Thyroid gland (tissue), 4 donors: ENCODE results near the gene PDIA6. TPM values are rescaled to one million over a fixed set of nuclear protein-coding genes. Genes with fewer than 3 reads are reported as not detected.
"Not testable (repeated sequence)": the region's sequence is repeated elsewhere in the genome, so short reads cannot be mapped to it uniquely, and the experiment has no call there.

Experiments
- DNase-seq, 2 donors: peaks; one replicate each; pipeline ENCODE4 v3.0.0-alpha.2; 2019
- H3K27ac ChIP-seq, 3 donors: fragments of 200-600 bp; sonication (generic); 1 replicate in 2 of 3; 2 replicates in 1 of 3; pipeline ENCODE4 v1.5.1; 2016 to 2019; ENCODE audit warnings: mild to moderate bottlenecking in 1 of 3, moderate library complexity in 1 of 3
- H3K27me3 ChIP-seq: fragments of 200-600 bp; sonication (generic); one replicate; pipeline ENCODE4 v1.5.1; 2019
- H3K36me3 ChIP-seq, 2 donors: fragments of 200-600 bp; sonication (generic); one replicate each; pipeline ENCODE4 v1.5.1; 2016 to 2019
- H3K4me1 ChIP-seq, 2 donors: fragments of 200-600 bp; sonication (generic); one replicate each; pipeline ENCODE4 v1.5.1; 2017 to 2019
- H3K4me3 ChIP-seq, 3 donors: fragments of 200-600 bp; sonication (generic); replicated peaks in 1 of 3; 1 replicate in 2 of 3; 2 replicates in 1 of 3; pipeline ENCODE4 v1.5.1; 2016; ENCODE audit warnings: mild to moderate bottlenecking in 1 of 3
- H3K9me3 ChIP-seq: fragments of 200-600 bp; sonication (generic); one replicate; pipeline ENCODE4 v1.5.1; 2017
- POLR2A ChIP-seq, 2 donors: fragments of 450-650 bp; IDR thresholded peaks; one replicate each; pipeline ENCODE4 v1.6.1; 2017; ENCODE audit warnings: antibody characterized with exemption in 2 of 2, mild to moderate bottlenecking in 2 of 2, moderate library complexity in 1 of 2
- WGBS, 2 donors: methylation state at CpG; one replicate each; pipeline ENCODE4 v1.1.5; 2017; 5-methylcytosine and 5-hydroxymethylcytosine counted together
- intact Hi-C: fragments of 100-400 bp; cut with DNase I; formaldehyde crosslinking; loops from one replicate; pipeline ENCODE4 v1.15.1; 2023
- total RNA-seq, 4 donors: library from RNA; depleted of rRNA; stranded (reverse); fragments of >200 nt; gene quantifications; one replicate each; pipeline ENCODE4 v1.2.3, GENCODE V29; 2016
- TF ChIP-seq, protein P1 (sequence below), 6 experiments: fragments of 200-600 bp in 3 of 6; fragments of 450-650 bp in 3 of 6; sonication (generic) in 3 of 6; IDR thresholded peaks; one replicate each; pipeline ENCODE4 v1.5.1; 2016 to 2019; ENCODE audit warnings: antibody characterized with exemption in 6 of 6, mild to moderate bottlenecking in 2 of 6, inconsistent platforms in 1 of 6, moderate library complexity in 1 of 6

Gene PDIA6
- total RNA-seq, 4 donors from 2014 or later: 227 to 540 (median 414) TPM

DNA sequence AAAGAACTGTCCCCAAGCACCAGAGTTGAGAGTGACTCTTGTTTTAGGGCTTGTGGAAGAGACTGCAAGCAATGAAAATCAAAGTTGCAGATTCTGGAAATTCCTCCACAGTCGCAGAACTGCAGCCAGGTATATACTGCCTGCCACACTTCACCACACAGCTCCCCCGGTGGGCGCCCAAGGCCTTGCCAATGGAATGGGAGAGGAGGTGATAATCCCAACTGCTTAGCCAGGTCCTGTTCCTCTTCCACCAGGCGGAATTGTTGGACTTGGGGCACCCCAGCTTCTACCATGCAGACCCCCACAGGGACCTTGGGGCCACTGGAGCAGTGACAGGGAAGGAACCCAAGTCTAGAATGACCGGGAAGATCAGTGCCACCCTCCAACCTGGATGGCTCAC is 4.8 kb upstream of the PDIA6 start:
- H3K27me3 ChIP-seq: no peaks in the 10 kb centered on the region
- H3K36me3 ChIP-seq: no peaks in the 10 kb centered on the region
- WGBS, 2 donors: 34 to 59% methylated on average over 4 to 5 of the region's 5 CpGs
- intact Hi-C loops: no loop called here
- no peak overlapping the region for H3K4me3 ChIP-seq
- TF ChIP-seq POLR2A (IDR thresholded peaks at IDR 0.05): no peak
- TF ChIP-seq, protein P1, sequence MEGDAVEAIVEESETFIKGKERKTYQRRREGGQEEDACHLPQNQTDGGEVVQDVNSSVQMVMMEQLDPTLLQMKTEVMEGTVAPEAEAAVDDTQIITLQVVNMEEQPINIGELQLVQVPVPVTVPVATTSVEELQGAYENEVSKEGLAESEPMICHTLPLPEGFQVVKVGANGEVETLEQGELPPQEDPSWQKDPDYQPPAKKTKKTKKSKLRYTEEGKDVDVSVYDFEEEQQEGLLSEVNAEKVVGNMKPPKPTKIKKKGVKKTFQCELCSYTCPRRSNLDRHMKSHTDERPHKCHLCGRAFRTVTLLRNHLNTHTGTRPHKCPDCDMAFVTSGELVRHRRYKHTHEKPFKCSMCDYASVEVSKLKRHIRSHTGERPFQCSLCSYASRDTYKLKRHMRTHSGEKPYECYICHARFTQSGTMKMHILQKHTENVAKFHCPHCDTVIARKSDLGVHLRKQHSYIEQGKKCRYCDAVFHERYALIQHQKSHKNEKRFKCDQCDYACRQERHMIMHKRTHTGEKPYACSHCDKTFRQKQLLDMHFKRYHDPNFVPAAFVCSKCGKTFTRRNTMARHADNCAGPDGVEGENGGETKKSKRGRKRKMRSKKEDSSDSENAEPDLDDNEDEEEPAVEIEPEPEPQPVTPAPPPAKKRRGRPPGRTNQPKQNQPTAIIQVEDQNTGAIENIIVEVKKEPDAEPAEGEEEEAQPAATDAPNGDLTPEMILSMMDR (IDR thresholded peaks at IDR 0.05): peak in 1 of 6 experiments; percentile 6
- H3K9me3 ChIP-seq: no peaks in the 10 kb centered on the region
- no peak overlapping the region for H3K27ac ChIP-seq
- peak in 1 of 2 donors; percentile 50 for DNase-seq
- H3K4me1 ChIP-seq: peaks cover 0 to 4% of the 10 kb centered on the region in 2 donors

DNA sequence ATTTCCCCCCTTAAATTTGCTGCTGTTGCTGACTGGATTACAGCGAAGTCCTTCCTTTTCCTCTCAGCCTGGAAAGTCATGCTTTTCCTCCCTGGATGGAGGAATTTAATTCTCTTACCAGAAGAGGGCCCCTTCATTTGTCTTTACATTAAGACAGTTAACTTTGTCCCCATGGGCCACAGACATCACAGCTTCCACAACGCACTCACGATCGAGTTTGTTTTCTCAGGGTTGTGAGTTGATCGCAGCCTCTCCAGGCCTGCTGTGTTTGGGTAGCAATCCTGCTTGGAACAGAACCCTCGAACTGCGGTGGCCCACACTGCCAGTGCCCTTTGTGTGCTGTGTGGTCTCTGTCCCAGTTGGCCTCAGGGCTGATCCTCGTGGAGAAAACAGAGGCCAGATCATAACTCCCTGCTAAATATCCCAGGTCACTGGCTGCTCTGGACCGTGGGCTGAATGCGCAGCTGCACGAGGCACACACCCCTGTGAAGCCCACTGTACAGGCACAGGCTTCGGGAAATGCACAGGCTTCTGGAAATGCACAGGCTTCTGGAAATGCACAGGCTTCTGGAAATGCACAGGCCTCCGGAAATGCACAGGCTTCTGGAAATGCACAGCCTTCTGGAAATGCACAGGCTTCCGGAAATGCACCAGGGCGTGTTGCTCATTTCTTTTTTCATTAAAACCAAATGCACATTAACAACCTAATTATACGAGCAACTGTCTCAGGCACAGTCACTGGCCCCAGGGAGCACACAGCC is 2.2 kb upstream of the PDIA6 start:
- WGBS, 2 donors: 45 to 49% methylated on average over 15 to 16 of the region's 16 CpGs
- TF ChIP-seq POLR2A (IDR thresholded peaks at IDR 0.05): no peak
- TF ChIP-seq, protein P1 (IDR thresholded peaks at IDR 0.05): no peak
- Histone ChIP-seq H3K9me3 (no peaks in the 10 kb centered on the region), H3K4me3 (no peak overlapping the region), H3K36me3 (no peaks in the 10 kb centered on the region), H3K27ac (no peak overlapping the region), H3K4me1 (peaks cover 16 to 18% of the 10 kb centered on the region in 2 donors), H3K27me3 (no peaks in the 10 kb centered on the region)
- intact Hi-C loops: no loop called here
- no peak for DNase-seq

DNA sequence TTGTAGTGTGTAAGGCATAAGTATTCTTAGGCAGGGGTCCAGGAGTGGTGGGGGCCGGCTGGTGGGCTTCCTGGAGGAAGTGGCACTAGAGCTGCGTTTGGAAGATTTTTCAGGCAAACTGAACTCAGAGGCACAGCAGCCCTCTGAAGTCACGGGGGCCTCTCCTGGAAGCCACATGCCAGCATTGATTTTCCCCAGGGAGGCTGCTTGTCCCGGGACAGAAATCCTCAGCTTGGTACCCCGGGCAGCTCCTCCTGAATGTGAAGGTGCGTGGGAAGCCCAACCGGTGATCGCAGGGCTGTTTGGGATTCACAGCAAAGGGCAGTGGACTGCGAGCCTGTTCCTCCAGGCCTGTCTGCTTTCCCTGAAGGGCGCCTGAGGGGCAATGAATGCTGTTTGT is 1.6 kb upstream of the PDIA6 start:
- DNase-seq: no peak
- no peak overlapping the region for H3K27ac ChIP-seq
- 57 to 66% methylated on average over 5 to 10 of the region's 10 CpGs for WGBS, 2 donors
- intact Hi-C loops: no loop called here
- H3K4me1 ChIP-seq: peaks cover 16 to 19% of the 10 kb centered on the region in 2 donors
- H3K27me3 ChIP-seq: no peaks in the 10 kb centered on the region
- H3K9me3 ChIP-seq: no peaks in the 10 kb centered on the region
- TF ChIP-seq, protein P1 (IDR thresholded peaks at IDR 0.05): no peak
- no peak for TF ChIP-seq POLR2A (IDR thresholded peaks at IDR 0.05)
- H3K4me3 ChIP-seq: no peak overlapping the region
- H3K36me3 ChIP-seq: no peaks in the 10 kb centered on the region

GRCh38 chr2:10813163-10814138 is 866 bp upstream of the PDIA6 start:
- H3K27me3 ChIP-seq, H3K36me3 ChIP-seq, intact Hi-C loops, H3K9me3 ChIP-seq, DNase-seq: not testable (repeated sequence)
- Histone ChIP-seq H3K27ac (peak overlapping the region; percentile 54 to 67 (median 56)), H3K4me1 (peaks cover 16 to 19% of the 10 kb centered on the region in 2 donors), H3K4me3 (peak overlapping the region; percentile 6 to 81 (median 49))
- WGBS, 2 donors: 57 to 58% methylated on average over 34 to 37 of the region's 37 CpGs

DNA sequence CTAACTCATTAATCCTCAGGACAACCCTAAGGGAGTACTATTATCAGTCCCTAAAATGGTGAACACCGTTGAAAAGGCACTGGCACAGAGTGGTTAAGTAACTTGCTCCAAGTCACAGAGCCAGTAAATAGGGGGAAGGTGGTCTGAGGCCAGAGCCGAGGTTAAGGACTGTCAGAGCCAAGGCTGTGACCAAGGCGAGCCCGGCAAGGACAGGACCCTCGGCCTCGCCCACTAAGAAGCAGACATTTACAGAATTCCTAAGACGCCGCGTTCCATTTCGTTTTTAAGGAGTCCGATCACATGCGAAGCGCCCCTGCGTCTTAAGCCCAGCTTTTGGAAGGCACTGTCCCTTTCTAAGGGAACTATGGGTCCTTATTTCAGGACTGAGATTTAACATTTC is 1.1 kb downstream of the PDIA6 start:
- DNase-seq: peak; percentile 7 to 17
- peak overlapping the region; percentile 49 to 81 (median 77) for H3K4me3 ChIP-seq
- 2 to 8% methylated on average over 10 to 13 of the region's 14 CpGs for WGBS, 2 donors
- no peaks in the 10 kb centered on the region for H3K9me3 ChIP-seq
- H3K27ac ChIP-seq: peak overlapping the region; percentile 20 to 93 (median 86)
- no peaks in the 10 kb centered on the region for H3K27me3 ChIP-seq
- peaks cover 20 to 30% of the 10 kb centered on the region in 2 donors for H3K4me1 ChIP-seq
- TF ChIP-seq, protein P1 (IDR thresholded peaks at IDR 0.05): no peak
- TF ChIP-seq POLR2A (IDR thresholded peaks at IDR 0.05): no peak
- intact Hi-C loops: no loop called here
- H3K36me3 ChIP-seq: no peaks in the 10 kb centered on the region
